Parathyroid adenoma (tissue), 2 donors: ENCODE results near the gene TOR1AIP1.
A peak's percentile ranks its signal among the peaks of the same experiment; 100 is the strongest.

Experiments
- H2AFZ ChIP-seq: fragments of 300-600 bp; sonication (generic); one replicate; pipeline ENCODE4 v1.7.0; 2017; ENCODE audit warnings: antibody characterized with exemption, mild to moderate bottlenecking
- H3K27ac ChIP-seq: fragments of 300-600 bp; sonication (generic); one replicate; pipeline ENCODE4 v1.7.0; 2017
- H3K27me3 ChIP-seq: fragments of 300-600 bp; sonication (generic); one replicate; pipeline ENCODE4 v1.7.0; 2017; ENCODE audit warnings: low read length; ENCODE audit not compliant: control insufficient read depth, insufficient read depth
- H3K36me3 ChIP-seq: fragments of 300-600 bp; sonication (generic); one replicate; pipeline ENCODE4 v1.7.0; 2017; ENCODE audit warnings: low read length; ENCODE audit not compliant: control insufficient read depth, insufficient read depth
- H3K4me1 ChIP-seq: fragments of 300-600 bp; sonication (generic); one replicate; pipeline ENCODE4 v1.7.0; 2017; ENCODE audit warnings: control low read depth
- H3K4me2 ChIP-seq: fragments of 300-600 bp; sonication (generic); one replicate; pipeline ENCODE4 v1.7.0; 2017; ENCODE audit warnings: low read length
- H3K4me3 ChIP-seq: fragments of 300-600 bp; sonication (generic); one replicate; pipeline ENCODE4 v1.7.0; 2017; ENCODE audit warnings: low read depth, low read length
- H3K79me2 ChIP-seq: fragments of 300-600 bp; sonication (generic); one replicate; pipeline ENCODE4 v1.7.0; 2017; ENCODE audit warnings: control low read depth
- H3K9ac ChIP-seq: fragments of 300-600 bp; sonication (generic); one replicate; pipeline ENCODE4 v1.7.0; 2017; ENCODE audit warnings: mild to moderate bottlenecking
- H3K9me3 ChIP-seq: fragments of 300-600 bp; sonication (generic); one replicate; pipeline ENCODE4 v1.7.0; 2017; ENCODE audit warnings: low read length; ENCODE audit not compliant: control insufficient read depth
- CTCF ChIP-seq: fragments of 300-600 bp; sonication (generic); IDR thresholded peaks from one replicate; pipeline ENCODE4 v1.7.0; 2017; ENCODE audit warnings: antibody characterized with exemption, mild to moderate bottlenecking
- donor health status: primary hyperparathyroidism.

The TOR1AIP1 gene

GRCh38 chr1:179865377-179865776 is 16.7 kb upstream of the TOR1AIP1 start:
- TF ChIP-seq CTCF, result no peak
- Histone ChIP-seq H3K36me3 (no peaks in the 10 kb centered on the region), H3K4me1 (no peaks in the 10 kb centered on the region), H3K4me3 (no peak overlapping the region), H3K9ac (no peak overlapping the region), H3K9me3 (no peaks in the 10 kb centered on the region), H3K79me2 (no peaks in the 10 kb centered on the region), H2AFZ (no peak overlapping the region), H3K4me2 (no peak overlapping the region), H3K27me3 (no peaks in the 10 kb centered on the region), H3K27ac (no peak overlapping the region)

GRCh38 chr1:179866616-179867015 is 15.5 kb upstream of the TOR1AIP1 start:
- no peaks in the 10 kb centered on the region for H3K36me3 ChIP-seq
- H3K27ac ChIP-seq, result no peak overlapping the region
- TF ChIP-seq CTCF, result no peak
- H3K4me3 ChIP-seq, result no peak overlapping the region
- H3K9me3 ChIP-seq, result no peaks in the 10 kb centered on the region
- H3K4me2 ChIP-seq, result no peak overlapping the region
- no peaks in the 10 kb centered on the region for H3K27me3 ChIP-seq
- no peaks in the 10 kb centered on the region for H3K79me2 ChIP-seq
- H2AFZ ChIP-seq, result no peak overlapping the region
- no peak overlapping the region for H3K9ac ChIP-seq
- no peaks in the 10 kb centered on the region for H3K4me1 ChIP-seq

- no peak overlapping the region for H3K4me3 ChIP-seq
- no peaks in the 10 kb centered on the region for H3K79me2 ChIP-seq
- TF ChIP-seq CTCF, result peak; percentile 62
- H3K4me2 ChIP-seq, result no peak overlapping the region
- H3K36me3 ChIP-seq, result no peaks in the 10 kb centered on the region
- no peak overlapping the region for H2AFZ ChIP-seq
- H3K27me3 ChIP-seq, result no peaks in the 10 kb centered on the region
- no peak overlapping the region for H3K27ac ChIP-seq
- H3K4me1 ChIP-seq, result no peaks in the 10 kb centered on the region
- H3K9me3 ChIP-seq, result no peaks in the 10 kb centered on the region
- H3K9ac ChIP-seq, result no peak overlapping the region
Observed at GRCh38 chr1:179867493-179868330, 14.4 kb upstream of the TOR1AIP1 start.

GRCh38 chr1:179870870-179871269 is 11.2 kb upstream of the TOR1AIP1 start:
- H3K27me3 ChIP-seq, result no peaks in the 10 kb centered on the region
- H3K36me3 ChIP-seq, result no peaks in the 10 kb centered on the region
- H3K4me3 ChIP-seq, result no peak overlapping the region
- no peaks in the 10 kb centered on the region for H3K9me3 ChIP-seq
- no peak overlapping the region for H3K27ac ChIP-seq
- no peak overlapping the region for H3K4me2 ChIP-seq
- no peak overlapping the region for H3K9ac ChIP-seq
- H2AFZ ChIP-seq, result no peak overlapping the region
- H3K79me2 ChIP-seq, result no peaks in the 10 kb centered on the region
- no peaks in the 10 kb centered on the region for H3K4me1 ChIP-seq
- no peak for TF ChIP-seq CTCF

- Histone ChIP-seq H3K36me3 (no peaks in the 10 kb centered on the region), H3K4me1 (peaks cover 3% of the 10 kb centered on the region)
Observed at GRCh38 chr1:179871940-179872339, 10.1 kb upstream of the TOR1AIP1 start.

More at GRCh38 chr1:179871940-179872339, 10.1 kb upstream of the TOR1AIP1 start:
- Histone ChIP-seq H3K4me2 (no peak overlapping the region), H3K4me3 (no peak overlapping the region), H3K27me3 (no peaks in the 10 kb centered on the region), H3K9ac (no peak overlapping the region), H3K9me3 (no peaks in the 10 kb centered on the region), H3K27ac (no peak overlapping the region), H3K79me2 (no peaks in the 10 kb centered on the region), H2AFZ (no peak overlapping the region)
- no peak for TF ChIP-seq CTCF
